Measurements from ENCODE around the gene MRTFA.

- TF ChIP-seq CTCF (IDR thresholded peaks at IDR 0.05) = no peak
- no peak for TF ChIP-seq POLR2A (IDR thresholded peaks at IDR 0.05)
Observed at GRCh38 chr22:40571887-40572286, 64.6 kb downstream of the MRTFA start.

All from esophagus squamous epithelium (tissue), 4 donors.